Neural cell (in vitro differentiated cells): Measurements from ENCODE around the gene ANKRD39.

Source experiments
- CTCF ChIP-seq: fragments of 450-650 bp; IDR thresholded peaks from 2 replicates; pipeline ENCODE4 v1.5.1; 2014; ENCODE audit warnings: antibody characterized with exemption, mild to moderate bottlenecking, moderate library complexity; ENCODE audit not compliant: poor library complexity, severe bottlenecking
- EP300 ChIP-seq: fragments of 450-650 bp; conservative IDR thresholded peaks from 2 replicates; pipeline ENCODE4 v1.6.1; 2014; ENCODE audit warnings: antibody characterized with exemption, mild to moderate bottlenecking, moderate library complexity; ENCODE audit not compliant: poor library complexity, severe bottlenecking
- EZH2 ChIP-seq: fragments of 200-600, 300-800 bp; shearing (Covaris generic), sonication (generic); IDR thresholded peaks from 2 replicates; pipeline ENCODE4 v1.6.1; 2014; ENCODE audit warnings: antibody characterized with exemption, low read length, borderline replicate concordance, mild to moderate bottlenecking; ENCODE audit not compliant: insufficient read depth, poor library complexity, severe bottlenecking
- MXI1 ChIP-seq: fragments of 450-650 bp; conservative IDR thresholded peaks from 2 replicates; pipeline ENCODE4 v1.6.1; 2014; ENCODE audit warnings: antibody characterized with exemption, mild to moderate bottlenecking; ENCODE audit not compliant: poor library complexity, severe bottlenecking
- POLR2AphosphoS5 ChIP-seq: IDR thresholded peaks from 2 replicates; pipeline ENCODE4 v1.6.1; 2012
- RAD21 ChIP-seq: fragments of 450-650 bp; conservative IDR thresholded peaks from 2 replicates; pipeline ENCODE4 v1.6.1; 2014; ENCODE audit warnings: antibody characterized with exemption, mild to moderate bottlenecking, moderate library complexity
- REST ChIP-seq: IDR thresholded peaks from 2 replicates; pipeline ENCODE4 v1.6.1; 2012; ENCODE audit warnings: borderline replicate concordance
- SMC3 ChIP-seq: fragments of 450-650 bp; conservative IDR thresholded peaks from 2 replicates; pipeline ENCODE4 v1.6.1; 2014; ENCODE audit warnings: antibody characterized with exemption, mild to moderate bottlenecking, moderate library complexity; ENCODE audit not compliant: poor library complexity
- TAF1 ChIP-seq: IDR thresholded peaks from 2 replicates; pipeline ENCODE4 v1.6.1; 2012; ENCODE audit warnings: low read depth

GRCh38 chr2:96806468-96807126, 51.2 kb downstream of the ANKRD39 start:
- no peak for TF ChIP-seq CTCF
- no peak for TF ChIP-seq EP300
- no peak for TF ChIP-seq EZH2
- no peak for TF ChIP-seq SMC3
- no peak for TF ChIP-seq POLR2AphosphoS5
- no peak for TF ChIP-seq REST
- no peak for TF ChIP-seq TAF1
- TF ChIP-seq MXI1: no peak
- no peak for TF ChIP-seq RAD21
